ENCODE data around the gene TNS3.

TNS3 gene

GRCh38 chr7:47493976-47494911 lies 87.7 kb downstream of the TNS3 start:
- H3K36me3 ChIP-seq (ENCODE audit: insufficient read depth, low read length): no peaks in the 10 kb centered on the region
- no peaks in the 10 kb centered on the region for H3K9me3 ChIP-seq (ENCODE audit: low read depth, low read length)
- H3K4me3 ChIP-seq: peak overlapping the region; percentile 73
- peak overlapping the region; percentile 61 for H3K9ac ChIP-seq (ENCODE audit: insufficient read length)
- TF ChIP-seq FOXP2 (optimal IDR thresholded peaks at IDR 0.05; ENCODE audit: control extremely low read depth, extremely low read length, insufficient read depth): peak; percentile 34
- no peak for TF ChIP-seq EZH2 (IDR thresholded peaks at IDR 0.05)
- peak overlapping the region; percentile 92 for H3K27ac ChIP-seq
- peak; percentile 53 for DNase-seq (ENCODE audit: low read depth, low spot score)

- Histone ChIP-seq H3K9ac (ENCODE audit: insufficient read length) (no peak overlapping the region), H3K27ac (no peak overlapping the region), H3K9me3 (ENCODE audit: low read depth, low read length) (no peaks in the 10 kb centered on the region), H3K36me3 (ENCODE audit: insufficient read depth, low read length) (no peaks in the 10 kb centered on the region), H3K4me3 (peak overlapping the region; percentile 20; the same call in 1 of the 2 replicates)
- no peak for DNase-seq (ENCODE audit: low read depth, low spot score)
- TF ChIP-seq POLR2AphosphoS5 (IDR thresholded peaks at IDR 0.05; ENCODE audit: borderline replicate concordance, low read depth, low read length): no peak
- no peak for TF ChIP-seq EZH2 (IDR thresholded peaks at IDR 0.05)
- TF ChIP-seq FOXP2 (optimal IDR thresholded peaks at IDR 0.05; ENCODE audit: control extremely low read depth, extremely low read length, insufficient read depth): no peak
Measured at GRCh38 chr7:47492716-47493325, 89.1 kb downstream of the TNS3 start.

- TF ChIP-seq POLR2AphosphoS5 (IDR thresholded peaks at IDR 0.05; ENCODE audit: borderline replicate concordance, low read depth, low read length): no peak
- no peak for TF ChIP-seq FOXP2 (optimal IDR thresholded peaks at IDR 0.05; ENCODE audit: control extremely low read depth, extremely low read length, insufficient read depth)
- TF ChIP-seq EZH2 (IDR thresholded peaks at IDR 0.05): no peak
- H3K9ac ChIP-seq (ENCODE audit: insufficient read length): no peak overlapping the region
Measured at GRCh38 chr7:47490501-47491265, 91.2 kb downstream of the TNS3 start.

GRCh38 chr7:47489624-47490023 lies 92.3 kb downstream of the TNS3 start:
- no peak overlapping the region for H3K9ac ChIP-seq (ENCODE audit: insufficient read length)
- no peak for TF ChIP-seq EZH2 (IDR thresholded peaks at IDR 0.05)
- TF ChIP-seq FOXP2 (optimal IDR thresholded peaks at IDR 0.05; ENCODE audit: control extremely low read depth, extremely low read length, insufficient read depth): no peak
- TF ChIP-seq POLR2AphosphoS5 (IDR thresholded peaks at IDR 0.05; ENCODE audit: borderline replicate concordance, low read depth, low read length): no peak
- H3K4me3 ChIP-seq: no peak overlapping the region
- no peak overlapping the region for H3K27ac ChIP-seq
- H3K36me3 ChIP-seq (ENCODE audit: insufficient read depth, low read length): no peaks in the 10 kb centered on the region
- DNase-seq (ENCODE audit: low read depth, low spot score): no peak
- no peaks in the 10 kb centered on the region for H3K9me3 ChIP-seq (ENCODE audit: low read depth, low read length)

More at GRCh38 chr7:47490501-47491265, 91.2 kb downstream of the TNS3 start:
- Histone ChIP-seq H3K27ac (no peak overlapping the region), H3K9me3 (ENCODE audit: low read depth, low read length) (no peaks in the 10 kb centered on the region), H3K4me3 (no peak overlapping the region), H3K36me3 (ENCODE audit: insufficient read depth, low read length) (no peaks in the 10 kb centered on the region)
- no peak for DNase-seq (ENCODE audit: low read depth, low spot score)

GRCh38 chr7:47488969-47489342 lies 93.0 kb downstream of the TNS3 start:
- no peak overlapping the region for H3K27ac ChIP-seq
- TF ChIP-seq POLR2AphosphoS5 (IDR thresholded peaks at IDR 0.05; ENCODE audit: borderline replicate concordance, low read depth, low read length) (no peak), FOXP2 (optimal IDR thresholded peaks at IDR 0.05; ENCODE audit: control extremely low read depth, extremely low read length, insufficient read depth) (no peak), EZH2 (IDR thresholded peaks at IDR 0.05) (no peak)

GRCh38 chr7:47488201-47488968 lies 93.5 kb downstream of the TNS3 start:
- H3K4me3 ChIP-seq: no peak overlapping the region
- DNase-seq (ENCODE audit: low read depth, low spot score): no peak
- no peak overlapping the region for H3K27ac ChIP-seq
- no peaks in the 10 kb centered on the region for H3K9me3 ChIP-seq (ENCODE audit: low read depth, low read length)
- H3K36me3 ChIP-seq (ENCODE audit: insufficient read depth, low read length): no peaks in the 10 kb centered on the region
- TF ChIP-seq FOXP2 (optimal IDR thresholded peaks at IDR 0.05; ENCODE audit: control extremely low read depth, extremely low read length, insufficient read depth): no peak
- TF ChIP-seq POLR2AphosphoS5 (IDR thresholded peaks at IDR 0.05; ENCODE audit: borderline replicate concordance, low read depth, low read length): no peak
- TF ChIP-seq EZH2 (IDR thresholded peaks at IDR 0.05): no peak
- no peak overlapping the region for H3K9ac ChIP-seq (ENCODE audit: insufficient read length)

More at GRCh38 chr7:47488969-47489342, 93.0 kb downstream of the TNS3 start:
- Histone ChIP-seq H3K36me3 (ENCODE audit: insufficient read depth, low read length) (no peaks in the 10 kb centered on the region), H3K9ac (ENCODE audit: insufficient read length) (no peak overlapping the region), H3K9me3 (ENCODE audit: low read depth, low read length) (no peaks in the 10 kb centered on the region), H3K4me3 (no peak overlapping the region)
- no peak for DNase-seq (ENCODE audit: low read depth, low spot score)

- H3K27ac ChIP-seq: no peak overlapping the region
- H3K9ac ChIP-seq (ENCODE audit: insufficient read length): no peak overlapping the region
- H3K4me3 ChIP-seq: no peak overlapping the region
- TF ChIP-seq POLR2AphosphoS5 (IDR thresholded peaks at IDR 0.05; ENCODE audit: borderline replicate concordance, low read depth, low read length): no peak
- no peak for TF ChIP-seq FOXP2 (optimal IDR thresholded peaks at IDR 0.05; ENCODE audit: control extremely low read depth, extremely low read length, insufficient read depth)
- TF ChIP-seq EZH2 (IDR thresholded peaks at IDR 0.05): no peak
- H3K9me3 ChIP-seq (ENCODE audit: low read depth, low read length): no peaks in the 10 kb centered on the region
- no peaks in the 10 kb centered on the region for H3K36me3 ChIP-seq (ENCODE audit: insufficient read depth, low read length)
- DNase-seq (ENCODE audit: low read depth, low spot score): no peak
Measured at GRCh38 chr7:47485640-47486435, 96.1 kb downstream of the TNS3 start.
